ENCODE measurements around the gene PLPP2.
A peak's percentile ranks its signal among the peaks of the same experiment; 100 is the strongest.

The PLPP2 gene

DNA sequence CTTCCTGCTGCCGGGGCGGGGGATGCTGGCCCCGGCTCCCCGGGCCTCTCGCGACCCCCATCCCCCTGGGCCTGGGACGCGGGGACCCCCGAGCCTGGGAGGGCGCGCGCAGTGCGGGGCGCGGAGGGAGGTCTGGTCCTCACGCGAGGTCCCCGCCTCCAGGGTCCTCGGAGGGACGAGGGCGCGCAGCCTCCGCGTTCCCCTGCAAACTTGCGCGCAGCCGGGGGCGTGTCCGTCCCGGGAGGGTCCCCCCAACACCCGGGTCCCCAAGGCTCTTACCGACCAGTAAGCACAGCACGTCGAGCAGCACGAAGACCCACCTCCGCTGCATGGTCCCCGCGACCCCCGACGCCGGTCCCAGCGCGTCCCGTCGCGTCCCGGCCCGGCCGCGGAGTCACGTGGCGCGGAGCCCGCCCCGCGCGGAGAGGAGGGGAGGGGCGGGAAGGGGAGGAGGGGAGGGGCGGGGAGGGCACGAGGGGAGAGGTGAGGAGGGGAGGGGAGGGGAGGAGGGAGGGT lies at the start of gene PLPP2:
Gene PLPP2 (minus strand): TSS at position 398 of the 516 bp plus-strand sequence. CDS start 67 bp downstream, at position 331.
- Histone ChIP-seq H3K79me2 (ENCODE audit: control insufficient read depth, insufficient read depth, low read length, unreplicated experiment) (no peaks in the 10 kb centered on the region), H3K27ac (ENCODE audit: low read depth, low read length) (peak within 1 kb of the TSS; percentile 56), H3K27me3 (ENCODE audit: insufficient read depth, low read length) (no peaks in the 10 kb centered on the region), H3K4me3 (ENCODE audit: low read depth, low read length) (peak within 1 kb of the TSS; percentile 91), H3K4me1 (ENCODE audit: control insufficient read depth, insufficient read depth, low read length, unreplicated experiment) (peaks cover 8% of the 10 kb centered on the region), H2AFZ (ENCODE audit: low read length, unreplicated experiment) (peak within 1 kb of the TSS; percentile 75), H3K36me3 (ENCODE audit: insufficient read depth, low read length) (no peaks in the 10 kb centered on the region)

- H3K4me3 ChIP-seq (ENCODE audit: low read depth, low read length) = no peak overlapping the region
- H3K36me3 ChIP-seq (ENCODE audit: insufficient read depth, low read length) = peaks cover 12% of the 10 kb centered on the region
These were observed 49.6 kb upstream of the PLPP2 start for GRCh38 chr19:340620-341385.

GRCh38 chr19:339262-339887 lies 48.2 kb upstream of the PLPP2 start:
- H3K79me2 ChIP-seq (ENCODE audit: control insufficient read depth, insufficient read depth, low read length, unreplicated experiment) = peaks cover 92% of the 10 kb centered on the region

More at GRCh38 chr19:340620-341385, 49.6 kb upstream of the PLPP2 start:
- Histone ChIP-seq H3K4me1 (ENCODE audit: control insufficient read depth, insufficient read depth, low read length, unreplicated experiment) (peaks cover 18% of the 10 kb centered on the region), H2AFZ (ENCODE audit: low read length, unreplicated experiment) (no peak overlapping the region), H3K27me3 (ENCODE audit: insufficient read depth, low read length) (no peaks in the 10 kb centered on the region), H3K79me2 (ENCODE audit: control insufficient read depth, insufficient read depth, low read length, unreplicated experiment) (peaks cover 77% of the 10 kb centered on the region), H3K27ac (ENCODE audit: low read depth, low read length) (no peak overlapping the region)

GRCh38 chr19:338421-338820 lies 47.2 kb upstream of the PLPP2 start:
- Histone ChIP-seq H3K4me3 (ENCODE audit: low read depth, low read length) (no peak overlapping the region), H3K36me3 (ENCODE audit: insufficient read depth, low read length) (peaks cover 16% of the 10 kb centered on the region), H3K4me1 (ENCODE audit: control insufficient read depth, insufficient read depth, low read length, unreplicated experiment) (peaks cover 18% of the 10 kb centered on the region), H3K27ac (ENCODE audit: low read depth, low read length) (no peak overlapping the region), H3K79me2 (ENCODE audit: control insufficient read depth, insufficient read depth, low read length, unreplicated experiment) (peaks cover 88% of the 10 kb centered on the region), H2AFZ (ENCODE audit: low read length, unreplicated experiment) (no peak overlapping the region), H3K27me3 (ENCODE audit: insufficient read depth, low read length) (no peaks in the 10 kb centered on the region)

More at GRCh38 chr19:339262-339887, 48.2 kb upstream of the PLPP2 start:
- H3K4me3 ChIP-seq (ENCODE audit: low read depth, low read length) = no peak overlapping the region
- H2AFZ ChIP-seq (ENCODE audit: low read length, unreplicated experiment) = no peak overlapping the region
- H3K4me1 ChIP-seq (ENCODE audit: control insufficient read depth, insufficient read depth, low read length, unreplicated experiment) = peaks cover 18% of the 10 kb centered on the region
- H3K27me3 ChIP-seq (ENCODE audit: insufficient read depth, low read length) = no peaks in the 10 kb centered on the region
- H3K27ac ChIP-seq (ENCODE audit: low read depth, low read length) = no peak overlapping the region
- H3K36me3 ChIP-seq (ENCODE audit: insufficient read depth, low read length) = peaks cover 12% of the 10 kb centered on the region

- peaks cover 16% of the 10 kb centered on the region for H3K36me3 ChIP-seq (ENCODE audit: insufficient read depth, low read length)
- H3K79me2 ChIP-seq (ENCODE audit: control insufficient read depth, insufficient read depth, low read length, unreplicated experiment) = peaks cover 65% of the 10 kb centered on the region
- H2AFZ ChIP-seq (ENCODE audit: low read length, unreplicated experiment) = no peak overlapping the region
These were observed 44.9 kb upstream of the PLPP2 start for GRCh38 chr19:336067-336614.

GRCh38 chr19:335486-336066 lies 44.4 kb upstream of the PLPP2 start:
- Histone ChIP-seq H2AFZ (ENCODE audit: low read length, unreplicated experiment) (no peak overlapping the region), H3K27ac (ENCODE audit: low read depth, low read length) (no peak overlapping the region), H3K4me3 (ENCODE audit: low read depth, low read length) (no peak overlapping the region), H3K36me3 (ENCODE audit: insufficient read depth, low read length) (peaks cover 20% of the 10 kb centered on the region), H3K4me1 (ENCODE audit: control insufficient read depth, insufficient read depth, low read length, unreplicated experiment) (peaks cover 4% of the 10 kb centered on the region), H3K79me2 (ENCODE audit: control insufficient read depth, insufficient read depth, low read length, unreplicated experiment) (peaks cover 63% of the 10 kb centered on the region), H3K27me3 (ENCODE audit: insufficient read depth, low read length) (no peaks in the 10 kb centered on the region)

More at GRCh38 chr19:336067-336614, 44.9 kb upstream of the PLPP2 start:
- Histone ChIP-seq H3K4me1 (ENCODE audit: control insufficient read depth, insufficient read depth, low read length, unreplicated experiment) (peaks cover 4% of the 10 kb centered on the region), H3K27ac (ENCODE audit: low read depth, low read length) (no peak overlapping the region), H3K27me3 (ENCODE audit: insufficient read depth, low read length) (no peaks in the 10 kb centered on the region), H3K4me3 (ENCODE audit: low read depth, low read length) (no peak overlapping the region)

DNA sequence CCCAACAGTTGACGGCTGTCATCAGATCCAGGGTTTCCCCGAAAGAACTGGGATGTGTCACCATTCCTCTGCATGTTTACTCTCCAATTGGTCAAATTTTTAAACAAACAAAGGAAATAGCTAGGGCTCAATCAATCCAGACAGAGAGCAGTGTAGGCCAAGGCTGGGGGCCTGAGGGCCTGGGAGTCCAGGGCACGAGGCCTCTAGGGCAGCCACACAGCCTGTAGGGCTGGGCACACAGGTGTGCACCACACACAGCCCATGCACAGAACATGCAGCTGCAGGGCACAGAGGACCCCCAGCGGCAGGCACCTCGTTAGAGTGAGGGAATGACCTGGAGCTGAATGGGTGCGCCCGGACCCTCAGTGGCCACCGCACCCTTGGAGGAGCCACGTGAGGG lies 43.9 kb upstream of the PLPP2 start:
- no peak overlapping the region for H2AFZ ChIP-seq (ENCODE audit: low read length, unreplicated experiment)
- no peak overlapping the region for H3K27ac ChIP-seq (ENCODE audit: low read depth, low read length)
- no peak overlapping the region for H3K4me3 ChIP-seq (ENCODE audit: low read depth, low read length)
- H3K36me3 ChIP-seq (ENCODE audit: insufficient read depth, low read length) = peaks cover 21% of the 10 kb centered on the region
- H3K4me1 ChIP-seq (ENCODE audit: control insufficient read depth, insufficient read depth, low read length, unreplicated experiment) = peaks cover 4% of the 10 kb centered on the region
- H3K79me2 ChIP-seq (ENCODE audit: control insufficient read depth, insufficient read depth, low read length, unreplicated experiment) = peaks cover 58% of the 10 kb centered on the region
- H3K27me3 ChIP-seq (ENCODE audit: insufficient read depth, low read length) = no peaks in the 10 kb centered on the region

GRCh38 chr19:334296-335071 lies 43.3 kb upstream of the PLPP2 start:
- peaks cover 2% of the 10 kb centered on the region for H3K4me1 ChIP-seq (ENCODE audit: control insufficient read depth, insufficient read depth, low read length, unreplicated experiment)
- H3K79me2 ChIP-seq (ENCODE audit: control insufficient read depth, insufficient read depth, low read length, unreplicated experiment) = peaks cover 52% of the 10 kb centered on the region
- no peak overlapping the region for H3K4me3 ChIP-seq (ENCODE audit: low read depth, low read length)
- no peak overlapping the region for H3K27ac ChIP-seq (ENCODE audit: low read depth, low read length)
- H2AFZ ChIP-seq (ENCODE audit: low read length, unreplicated experiment) = no peak overlapping the region
- H3K27me3 ChIP-seq (ENCODE audit: insufficient read depth, low read length) = no peaks in the 10 kb centered on the region
- H3K36me3 ChIP-seq (ENCODE audit: insufficient read depth, low read length) = peaks cover 21% of the 10 kb centered on the region

- Histone ChIP-seq H3K36me3 (ENCODE audit: insufficient read depth, low read length) (peaks cover 46% of the 10 kb centered on the region), H3K27ac (ENCODE audit: low read depth, low read length) (no peak overlapping the region), H3K27me3 (ENCODE audit: insufficient read depth, low read length) (no peaks in the 10 kb centered on the region), H3K79me2 (ENCODE audit: control insufficient read depth, insufficient read depth, low read length, unreplicated experiment) (peaks cover 23% of the 10 kb centered on the region), H3K4me3 (ENCODE audit: low read depth, low read length) (no peak overlapping the region), H2AFZ (ENCODE audit: low read length, unreplicated experiment) (no peak overlapping the region), H3K4me1 (ENCODE audit: control insufficient read depth, insufficient read depth, low read length, unreplicated experiment) (no peaks in the 10 kb centered on the region)
These were observed 39.3 kb upstream of the PLPP2 start for GRCh38 chr19:330503-330902.

GRCh38 chr19:329876-330275 lies 38.7 kb upstream of the PLPP2 start:
- no peak overlapping the region for H2AFZ ChIP-seq (ENCODE audit: low read length, unreplicated experiment)
- no peaks in the 10 kb centered on the region for H3K4me1 ChIP-seq (ENCODE audit: control insufficient read depth, insufficient read depth, low read length, unreplicated experiment)
- peaks cover 17% of the 10 kb centered on the region for H3K79me2 ChIP-seq (ENCODE audit: control insufficient read depth, insufficient read depth, low read length, unreplicated experiment)
- no peak overlapping the region for H3K4me3 ChIP-seq (ENCODE audit: low read depth, low read length)
- peaks cover 50% of the 10 kb centered on the region for H3K36me3 ChIP-seq (ENCODE audit: insufficient read depth, low read length)
- no peak overlapping the region for H3K27ac ChIP-seq (ENCODE audit: low read depth, low read length)
- no peaks in the 10 kb centered on the region for H3K27me3 ChIP-seq (ENCODE audit: insufficient read depth, low read length)

Data from ACC112 (cell line).